Sigmoid colon (tissue), 7 donors: ENCODE measurements around the gene NEDD9. TPM values are rescaled to one million over a fixed set of nuclear protein-coding genes. Genes with fewer than 3 reads are reported as not detected.

ENCODE experiments used
- DNase-seq: peaks from one replicate; pipeline ENCODE4 v3.0.0-alpha.2; 2019
- H3K27ac ChIP-seq, 4 donors: fragments of 200-600 bp; sonication (generic); one replicate each; pipeline ENCODE4 v1.5.1; 2016 to 2019; ENCODE audit warnings: mild to moderate bottlenecking in 1 of 4
- H3K27me3 ChIP-seq, 3 donors: fragments of 200-600 bp; sonication (generic); one replicate each; pipeline ENCODE4 v1.5.1; 2019; ENCODE audit warnings: mild to moderate bottlenecking in 1 of 3
- H3K36me3 ChIP-seq, 4 donors: fragments of 200-600 bp; sonication (generic); one replicate each; pipeline ENCODE4 v1.5.1; 2016 to 2019
- H3K4me1 ChIP-seq, 4 donors: fragments of 200-600 bp; sonication (generic); one replicate each; pipeline ENCODE4 v1.5.1; 2017 to 2019
- H3K4me3 ChIP-seq, 4 donors: fragments of 200-600 bp; sonication (generic); one replicate each; pipeline ENCODE4 v1.5.1; 2017 to 2019; ENCODE audit warnings: mild to moderate bottlenecking in 2 of 4, moderate library complexity in 1 of 4
- H3K9me3 ChIP-seq, 4 donors: fragments of 200-600 bp in 3 of 4; sonication (generic) in 3 of 4; one replicate each; pipeline versions ENCODE4 v1.5.1 to v1.6.1; 2013 to 2019
- CTCF ChIP-seq, 4 experiments: fragments of 450-650 bp in 3 of 4; fragments of 200-600 bp in 1 of 4; IDR thresholded peaks; one replicate each; pipeline ENCODE4 v1.5.1; 2016 to 2019; ENCODE audit warnings: antibody characterized with exemption in 4 of 4, mild to moderate bottlenecking in 3 of 4, moderate library complexity in 2 of 4
- EP300 ChIP-seq, 4 donors: sonication (generic); formaldehyde crosslinking; IDR thresholded peaks; one replicate each; pipeline ENCODE4 v1.6.1; 2017; ENCODE audit warnings: antibody characterized with exemption in 4 of 4
- POLR2A ChIP-seq, 2 donors: fragments of 450-650 bp; IDR thresholded peaks; one replicate each; pipeline ENCODE4 v1.6.1; 2016; ENCODE audit warnings: antibody characterized with exemption in 2 of 2, mild to moderate bottlenecking in 2 of 2, moderate library complexity in 2 of 2
- POLR2AphosphoS5 ChIP-seq, 4 donors: sonication (generic); formaldehyde crosslinking; IDR thresholded peaks; one replicate each; pipeline ENCODE4 v1.6.1; 2017; ENCODE audit warnings: antibody characterized with exemption in 4 of 4
- WGBS, 2 donors: extraction: QIAGEN DNeasy Blood & Tissue Kit; methylation state at CpG; one replicate each; pipeline ENCODE4 v1.1.7; 2013; 5-methylcytosine and 5-hydroxymethylcytosine counted together
- intact Hi-C: fragments of 100-400 bp; cut with DNase I; formaldehyde crosslinking; loops from one replicate; pipeline ENCODE4 v1.15.1; 2023
- polyA plus RNA-seq, 3 donors: library from polyadenylated mRNA; stranded (reverse); fragments of 200-250 nt; gene quantifications; one replicate each; pipeline ENCODE4 v1.2.3, GENCODE V29; 2013
- total RNA-seq, 4 donors: library from RNA; depleted of rRNA; stranded (reverse); fragments of >200 nt; gene quantifications; one replicate each; pipeline ENCODE4 v1.1.0, GENCODE V29; 2016
- donor health status: healthy with polysubstance abuse.
- donor health status: Bipolar disorder and iron deficiency.
- donor health status: healthy.

The NEDD9 gene
- total and polyA plus RNA-seq, 7 donors: 13.8 to 42.5 (median 21.4) TPM

- 28 to 69% methylated on average over 12 of the region's 12 CpGs for WGBS, 2 donors
These were observed 37.9 kb upstream of the NEDD9 start for GRCh38 chr6:11270030-11271027.

DNA sequence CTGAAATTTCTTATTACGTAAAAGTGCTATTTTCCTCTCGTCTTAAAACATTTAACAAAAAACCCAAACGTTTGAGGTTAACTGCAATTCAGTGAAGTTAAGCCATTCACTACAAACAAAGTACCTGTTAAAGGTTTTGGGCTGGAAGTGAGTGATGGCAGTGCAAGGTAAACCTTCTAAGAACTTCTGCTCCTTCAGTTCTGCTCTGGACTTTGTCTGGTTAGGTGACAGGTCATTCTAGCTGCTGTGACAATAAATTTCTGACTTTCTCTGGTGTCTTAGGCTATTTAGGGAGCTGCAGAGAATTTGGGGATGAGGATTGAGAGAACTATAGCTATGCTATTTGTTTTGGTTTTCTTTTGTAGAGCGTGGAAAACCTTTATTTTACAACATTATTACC lies 36.5 kb upstream of the NEDD9 start:
- intact Hi-C loops: no loop called here
- WGBS, 2 donors: 67 to 80% methylated on average over 4 of the region's 4 CpGs
- H3K4me3 ChIP-seq: no peak overlapping the region
- H3K36me3 ChIP-seq: no peaks in the 10 kb centered on the region
- DNase-seq: no peak
- H3K27ac ChIP-seq: no peak overlapping the region
- H3K9me3 ChIP-seq: no peaks in the 10 kb centered on the region
- no peak for TF ChIP-seq CTCF (IDR thresholded peaks at IDR 0.05)
- H3K4me1 ChIP-seq: peaks cover 0 to 23% (median 16%) of the 10 kb centered on the region in 4 donors
- H3K27me3 ChIP-seq: no peaks in the 10 kb centered on the region

More at GRCh38 chr6:11270030-11271027, 37.9 kb upstream of the NEDD9 start:
- Histone ChIP-seq H3K27ac (peak overlapping the region in 2 of 4 donors; percentile 23 to 50), H3K4me3 (no peak overlapping the region), H3K9me3 (no peaks in the 10 kb centered on the region), H3K27me3 (no peaks in the 10 kb centered on the region), H3K36me3 (no peaks in the 10 kb centered on the region), H3K4me1 (peaks cover 0 to 23% (median 16%) of the 10 kb centered on the region in 4 donors)
- TF ChIP-seq POLR2AphosphoS5 (IDR thresholded peaks at IDR 0.05) (peak in 2 of 4 donors; percentile 9 to 36), CTCF (IDR thresholded peaks at IDR 0.05) (no peak), EP300 (IDR thresholded peaks at IDR 0.05) (peak in 1 of 4 donors; percentile 15), POLR2A (IDR thresholded peaks at IDR 0.05) (no peak)
- intact Hi-C loops: no loop called here
- no peak for DNase-seq

- WGBS, 2 donors: 74 to 83% methylated on average over 3 of the region's 3 CpGs
- Histone ChIP-seq H3K27me3 (no peaks in the 10 kb centered on the region), H3K9me3 (no peaks in the 10 kb centered on the region), H3K27ac (no peak overlapping the region), H3K4me3 (no peak overlapping the region), H3K4me1 (peaks cover 0 to 34% (median 31%) of the 10 kb centered on the region in 4 donors), H3K36me3 (no peaks in the 10 kb centered on the region)
- intact Hi-C loops: no loop called here
- no peak for DNase-seq
- TF ChIP-seq CTCF (IDR thresholded peaks at IDR 0.05): no peak
- no peak for TF ChIP-seq POLR2AphosphoS5 (IDR thresholded peaks at IDR 0.05)
- no peak for TF ChIP-seq POLR2A (IDR thresholded peaks at IDR 0.05)
- no peak for TF ChIP-seq EP300 (IDR thresholded peaks at IDR 0.05)
These were observed 34.5 kb upstream of the NEDD9 start for GRCh38 chr6:11266926-11267325.

DNA sequence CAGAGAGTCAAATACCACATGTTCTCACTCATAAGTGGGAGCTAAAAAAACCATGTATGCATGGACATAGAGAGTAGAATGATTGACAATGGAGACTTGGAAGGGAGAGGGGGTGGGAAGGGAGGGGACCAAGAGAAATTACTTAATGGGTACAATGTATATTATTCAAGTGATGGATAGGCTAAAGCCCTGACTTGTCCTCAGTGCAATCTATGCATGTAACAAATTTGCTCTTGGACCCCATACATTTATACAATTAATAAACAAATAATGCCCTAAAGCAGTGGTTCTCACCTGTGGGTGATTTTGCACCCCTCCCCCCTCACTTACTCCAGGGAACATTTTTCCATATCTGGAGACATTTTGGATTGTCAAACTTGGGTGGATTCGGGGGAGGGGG lies 33.5 kb upstream of the NEDD9 start:
- DNase-seq: no peak
- TF ChIP-seq CTCF (IDR thresholded peaks at IDR 0.05) (no peak), EP300 (IDR thresholded peaks at IDR 0.05) (no peak), POLR2AphosphoS5 (IDR thresholded peaks at IDR 0.05) (no peak), POLR2A (IDR thresholded peaks at IDR 0.05) (no peak)
- intact Hi-C loops: no loop called here
- Histone ChIP-seq H3K27ac (no peak overlapping the region), H3K9me3 (no peaks in the 10 kb centered on the region), H3K27me3 (no peaks in the 10 kb centered on the region), H3K4me1 (peaks cover 0 to 26% (median 25%) of the 10 kb centered on the region in 4 donors), H3K4me3 (no peak overlapping the region), H3K36me3 (no peaks in the 10 kb centered on the region)
- WGBS, 2 donors: 94 to 96% methylated on average over 1 of the region's 1 CpG
